ENCODE results near the gene PCCA. TPM values are rescaled to one million over a fixed set of nuclear protein-coding genes. Genes with fewer than 3 reads are reported as not detected.

PCCA gene
- total and polyA plus RNA-seq, 4 experiments from 2014 or later = 4.4 to 9.7 (median 7.4) TPM

DNA sequence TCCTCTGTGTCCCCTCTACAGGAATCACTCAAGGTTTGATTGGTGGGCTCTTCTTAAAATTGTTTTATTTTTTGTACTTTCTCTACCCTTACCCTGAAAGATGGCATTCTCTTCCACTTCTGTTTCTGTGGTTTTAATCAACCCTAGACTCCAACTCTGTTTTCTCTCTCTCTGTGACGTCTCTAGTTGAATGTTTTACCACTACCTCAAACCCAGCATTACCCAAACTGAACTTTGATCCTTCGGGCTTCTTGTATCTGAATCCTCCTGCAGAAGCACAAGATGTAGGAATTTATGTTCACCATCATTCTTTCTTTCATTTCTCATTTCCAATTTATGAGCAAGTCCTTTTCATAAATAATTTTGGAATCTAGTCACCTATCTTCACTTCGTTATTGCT is 39.9 kb downstream of the PCCA start:
- intact Hi-C loops (cut with micrococcal nuclease) = loop anchor here (10.0 kb wide), 1 partner anchor 736 kb away; no protein-coding TSS in a partner anchor
- Mint-ChIP-seq H3K4me1 (peaks cover 5 to 11% (median 8%) of the 10 kb centered on the region in 4 donors), H3K27me3 (no peaks in the 10 kb centered on the region), H3K27ac (no peak overlapping the region), H3K4me3 (no peak overlapping the region), H3K9me3 (no peaks in the 10 kb centered on the region), H3K36me3 (peaks cover 2 to 11% of the 10 kb centered on the region in 2 donors)
- Histone ChIP-seq H3K27me3 (ENCODE audit: insufficient read depth, low read length) (no peaks in the 10 kb centered on the region), H3K27ac (ENCODE audit: low read depth, low read length) (no peak overlapping the region), H3K4me3 (ENCODE audit: low read length in 2 of 2) (no peak overlapping the region), H3K36me3 (ENCODE audit: insufficient read depth, low read length) (no peaks in the 10 kb centered on the region), H3K4me1 (ENCODE audit: insufficient read depth, low read length) (no peaks in the 10 kb centered on the region), H3K9me3 (ENCODE audit: control insufficient read depth in 1 of 2, low read length in 2 of 2) (no peaks in the 10 kb centered on the region)
- ChIA-PET POLR2A (ENCODE audit: partially characterized antibody) (no interaction called here), CTCF (ENCODE audit: partially characterized antibody) (no interaction called here)
- DNase-seq = no peak

DNA sequence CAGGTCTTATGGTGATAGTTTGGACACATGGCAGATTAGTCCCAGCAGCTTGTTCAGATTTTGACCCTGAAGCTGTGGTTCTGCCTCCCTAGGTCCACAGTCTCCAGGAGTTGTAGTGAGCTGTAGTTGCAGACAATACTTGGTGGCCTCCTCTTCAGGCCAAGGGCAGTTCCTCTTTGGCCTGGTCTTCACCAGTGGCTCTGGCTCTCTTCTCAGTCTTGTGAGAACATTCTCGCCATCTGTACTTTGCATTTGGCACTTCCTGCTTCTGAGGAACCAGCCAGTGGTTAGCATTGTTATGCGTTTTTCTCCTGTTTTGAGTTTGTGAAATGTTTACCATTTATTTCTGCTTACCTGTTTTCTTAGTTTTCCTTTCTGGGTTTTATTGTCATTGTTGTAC is 40.7 kb downstream of the PCCA start:
- H3K9me3 ChIP-seq (ENCODE audit: control insufficient read depth in 1 of 2, low read length in 2 of 2) = no peaks in the 10 kb centered on the region
- H3K4me1 Mint-ChIP-seq = peaks cover 7 to 11% (median 8%) of the 10 kb centered on the region in 4 donors
- ChIA-PET CTCF (ENCODE audit: partially characterized antibody) (no interaction called here), POLR2A (ENCODE audit: partially characterized antibody) (no interaction called here)
- intact Hi-C loops (cut with micrococcal nuclease) = loop anchor here (10.0 kb wide), 1 partner anchor 735 kb away; no protein-coding TSS in a partner anchor
- no peaks in the 10 kb centered on the region for H3K36me3 ChIP-seq (ENCODE audit: insufficient read depth, low read length)
- H3K27ac Mint-ChIP-seq = peak overlapping the region in 3 of 7 donors; percentile 1 to 64 (median 12)
- no peaks in the 10 kb centered on the region for H3K9me3 Mint-ChIP-seq
- DNase-seq = no peak
- no peak overlapping the region for H3K27ac ChIP-seq (ENCODE audit: low read depth, low read length)
- H3K27me3 Mint-ChIP-seq = no peaks in the 10 kb centered on the region
- H3K4me3 Mint-ChIP-seq = no peak overlapping the region
- H3K27me3 ChIP-seq (ENCODE audit: insufficient read depth, low read length) = no peaks in the 10 kb centered on the region
- peaks cover 3 to 19% of the 10 kb centered on the region in 2 donors for H3K36me3 Mint-ChIP-seq
- H3K4me1 ChIP-seq (ENCODE audit: insufficient read depth, low read length) = no peaks in the 10 kb centered on the region
- H3K4me3 ChIP-seq (ENCODE audit: low read length in 2 of 2) = no peak overlapping the region

DNA sequence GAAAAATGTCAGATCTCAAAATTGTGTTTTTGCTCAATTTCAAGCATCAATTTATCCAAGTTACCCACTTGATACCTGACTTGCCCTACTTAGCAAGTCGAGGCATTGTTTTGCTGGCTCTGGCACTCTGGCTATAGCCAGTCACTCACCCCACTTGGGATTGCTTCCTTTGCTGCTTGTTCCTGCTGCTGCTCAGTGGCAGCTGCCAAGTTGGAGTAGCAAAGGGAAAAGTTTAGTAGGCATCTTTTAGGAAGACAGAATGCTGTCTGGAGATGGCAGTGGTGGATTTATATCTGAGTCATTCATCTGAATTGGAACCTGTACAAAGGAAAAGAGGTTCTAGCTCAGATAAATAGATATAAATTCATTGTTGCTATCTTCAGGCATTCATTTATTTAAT is 41.2 kb downstream of the PCCA start:
- H3K9me3 Mint-ChIP-seq = no peaks in the 10 kb centered on the region
- POLR2A ChIA-PET (ENCODE audit: partially characterized antibody) = no interaction called here

DNA sequence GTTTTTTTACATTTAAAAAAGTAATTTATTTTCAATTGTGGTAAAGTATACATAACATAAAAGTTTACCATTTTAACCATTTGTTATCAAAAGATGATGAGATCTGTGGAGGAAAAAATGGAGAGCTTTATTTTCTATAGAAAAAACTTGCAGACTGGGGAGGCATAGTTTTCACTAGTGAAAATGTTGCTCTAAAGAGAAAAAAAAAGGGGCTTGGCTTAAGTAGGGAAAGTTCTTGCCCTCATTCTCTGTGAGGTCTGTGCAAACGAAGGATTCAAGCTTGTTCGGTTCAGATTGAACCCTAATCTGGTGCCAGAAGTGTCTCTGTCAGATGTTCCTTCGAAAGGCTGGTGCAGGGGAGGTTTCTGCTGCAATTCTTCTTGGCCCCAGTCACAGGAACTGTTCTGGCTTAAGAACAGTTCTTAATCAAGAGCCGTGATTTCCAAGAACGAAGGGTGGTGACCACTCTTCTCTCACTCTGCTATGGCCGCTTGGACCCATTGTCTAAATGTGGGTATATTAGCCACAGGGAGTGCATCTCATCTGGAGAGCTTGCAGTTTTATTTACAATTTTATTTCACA is 42.1 kb downstream of the PCCA start:
- H3K9me3 ChIP-seq (ENCODE audit: control insufficient read depth in 1 of 2, low read length in 2 of 2) = no peaks in the 10 kb centered on the region
- no peaks in the 10 kb centered on the region for H3K27me3 Mint-ChIP-seq
- intact Hi-C loops (cut with micrococcal nuclease) = no loop called here
- H3K9me3 Mint-ChIP-seq = peaks cover 0 to 2% (median 0%) of the 10 kb centered on the region in 8 donors
- peaks cover 7 to 11% (median 8%) of the 10 kb centered on the region in 4 donors for H3K4me1 Mint-ChIP-seq
- no peaks in the 10 kb centered on the region for H3K36me3 ChIP-seq (ENCODE audit: insufficient read depth, low read length)
- ChIA-PET CTCF (ENCODE audit: partially characterized antibody) (no interaction called here), POLR2A (ENCODE audit: partially characterized antibody) (interaction anchor here (0.6 kb wide), 1 partner anchor 826 kb away, joined by 3 read pairs; no protein-coding TSS in a partner anchor)
- no peak for DNase-seq
- H3K4me3 ChIP-seq (ENCODE audit: low read length in 2 of 2) = no peak overlapping the region
- H3K27ac ChIP-seq (ENCODE audit: low read depth, low read length) = no peak overlapping the region
- H3K27me3 ChIP-seq (ENCODE audit: insufficient read depth, low read length) = no peaks in the 10 kb centered on the region
- no peak overlapping the region for H3K4me3 Mint-ChIP-seq
- H3K4me1 ChIP-seq (ENCODE audit: insufficient read depth, low read length) = no peaks in the 10 kb centered on the region
- H3K27ac Mint-ChIP-seq = no peak overlapping the region
- H3K36me3 Mint-ChIP-seq = peaks cover 3 to 19% of the 10 kb centered on the region in 2 donors

More for the DNA sequence above, 41.2 kb downstream of the PCCA start:
- H3K4me3 Mint-ChIP-seq = no peak overlapping the region
- H3K27me3 ChIP-seq (ENCODE audit: insufficient read depth, low read length) = no peaks in the 10 kb centered on the region
- H3K36me3 ChIP-seq (ENCODE audit: insufficient read depth, low read length) = no peaks in the 10 kb centered on the region
- no peak overlapping the region for H3K4me3 ChIP-seq (ENCODE audit: low read length in 2 of 2)
- H3K4me1 ChIP-seq (ENCODE audit: insufficient read depth, low read length) = no peaks in the 10 kb centered on the region
- CTCF ChIA-PET (ENCODE audit: partially characterized antibody) = no interaction called here
- no peak for DNase-seq
- peak overlapping the region in 1 of 7 donors; percentile 1 for H3K27ac Mint-ChIP-seq
- H3K4me1 Mint-ChIP-seq = peaks cover 7 to 11% (median 8%) of the 10 kb centered on the region in 4 donors
- H3K27ac ChIP-seq (ENCODE audit: low read depth, low read length) = no peak overlapping the region
- intact Hi-C loops (cut with micrococcal nuclease) = no loop called here
- peaks cover 3 to 19% of the 10 kb centered on the region in 2 donors for H3K36me3 Mint-ChIP-seq
- no peaks in the 10 kb centered on the region for H3K9me3 ChIP-seq (ENCODE audit: control insufficient read depth in 1 of 2, low read length in 2 of 2)
- H3K27me3 Mint-ChIP-seq = no peaks in the 10 kb centered on the region

DNA sequence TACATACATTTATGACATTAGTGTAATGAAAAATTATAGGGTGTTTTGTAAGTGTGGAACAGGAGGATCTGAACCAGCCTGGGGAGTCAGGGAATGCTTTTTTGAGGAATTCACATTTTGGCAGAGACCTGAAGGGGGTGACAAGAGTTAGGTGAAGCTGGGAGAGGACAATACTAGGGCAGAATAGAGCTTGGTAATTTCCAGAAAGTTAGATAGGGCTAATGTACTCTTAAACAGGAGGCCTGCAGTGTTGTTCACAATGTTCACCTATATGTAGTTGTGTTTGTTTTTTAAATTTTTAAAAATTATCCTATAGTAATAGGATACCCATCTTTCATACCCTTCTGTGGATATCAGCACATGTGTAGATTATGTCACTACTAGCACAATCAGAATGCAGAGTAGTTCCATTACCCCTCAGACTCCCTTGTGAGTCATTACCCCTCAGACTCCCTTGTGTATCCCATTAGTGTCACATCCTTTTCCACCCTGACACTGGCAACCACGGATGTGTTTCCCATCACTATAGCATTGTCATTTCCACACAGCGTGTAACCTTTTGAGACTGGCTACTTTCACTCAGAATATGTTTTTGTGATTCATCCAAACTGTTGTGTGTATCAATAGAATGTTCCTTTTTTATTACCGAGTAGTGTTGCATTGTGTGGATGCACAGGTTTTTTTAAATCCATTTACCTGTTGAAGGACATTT is 43.1 kb downstream of the PCCA start:
- Mint-ChIP-seq H3K9me3 (peaks cover 0 to 2% (median 0%) of the 10 kb centered on the region in 8 donors), H3K4me1 (peaks cover 7 to 11% (median 8%) of the 10 kb centered on the region in 4 donors), H3K4me3 (no peak overlapping the region), H3K27me3 (no peaks in the 10 kb centered on the region), H3K36me3 (peaks cover 3 to 22% of the 10 kb centered on the region in 2 donors), H3K27ac (no peak overlapping the region)
- POLR2A ChIA-PET (ENCODE audit: partially characterized antibody) = no interaction called here
- Histone ChIP-seq H3K4me1 (ENCODE audit: insufficient read depth, low read length) (no peaks in the 10 kb centered on the region), H3K4me3 (ENCODE audit: low read length in 2 of 2) (no peak overlapping the region), H3K9me3 (ENCODE audit: control insufficient read depth in 1 of 2, low read length in 2 of 2) (no peaks in the 10 kb centered on the region), H3K27me3 (ENCODE audit: insufficient read depth, low read length) (no peaks in the 10 kb centered on the region), H3K27ac (ENCODE audit: low read depth, low read length) (no peak overlapping the region), H3K36me3 (ENCODE audit: insufficient read depth, low read length) (no peaks in the 10 kb centered on the region)
- intact Hi-C loops (cut with micrococcal nuclease) = no loop called here
- CTCF ChIA-PET (ENCODE audit: partially characterized antibody) = no interaction called here
- DNase-seq = no peak

DNA sequence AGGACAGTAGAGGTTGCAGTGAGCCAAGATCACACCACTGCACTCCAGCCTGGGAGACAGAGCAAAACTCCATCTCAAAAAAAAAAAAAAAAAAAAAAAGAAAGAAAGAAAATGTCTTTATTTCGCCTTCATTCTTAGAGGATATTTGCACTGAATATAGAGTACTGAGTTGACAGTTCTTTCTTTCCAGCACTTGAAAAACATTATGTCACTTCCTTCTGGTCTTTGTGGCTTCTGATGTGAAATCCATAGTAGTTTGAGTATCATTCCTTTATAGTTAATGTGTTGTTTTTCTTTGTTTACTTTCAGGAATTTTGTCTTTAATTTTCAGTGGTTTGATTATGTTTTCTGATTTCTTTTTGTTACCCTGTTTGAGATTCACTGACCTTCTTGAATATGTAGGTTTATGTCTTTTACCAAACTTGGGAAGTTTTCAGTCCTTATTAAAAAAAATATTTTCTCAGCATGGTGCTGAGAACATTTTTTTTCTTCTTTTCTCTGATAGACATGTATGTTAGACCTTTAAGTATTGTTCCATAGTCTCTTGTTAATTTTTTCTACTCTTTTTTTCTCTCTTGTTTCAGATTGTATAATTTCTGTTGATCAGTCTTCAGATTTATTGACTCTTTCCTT is 50.1 kb downstream of the PCCA start:
- no peak overlapping the region for H3K4me3 Mint-ChIP-seq
- intact Hi-C loops (cut with micrococcal nuclease) = no loop called here
- peaks cover 0 to 1% of the 10 kb centered on the region in 2 donors for H3K27me3 Mint-ChIP-seq
- no peak overlapping the region for H3K4me3 ChIP-seq (ENCODE audit: low read length in 2 of 2)
- no peaks in the 10 kb centered on the region for H3K27me3 ChIP-seq (ENCODE audit: insufficient read depth, low read length)
- H3K36me3 Mint-ChIP-seq = peaks cover 11 to 35% of the 10 kb centered on the region in 2 donors
- peaks cover 3 to 7% (median 4%) of the 10 kb centered on the region in 4 donors for H3K4me1 Mint-ChIP-seq
- ChIA-PET POLR2A (ENCODE audit: partially characterized antibody) (no interaction called here), CTCF (ENCODE audit: partially characterized antibody) (interaction anchor here (0.7 kb wide), 1 partner anchor 64 kb away, joined by 4 read pairs; no protein-coding TSS in a partner anchor)
- H3K4me1 ChIP-seq (ENCODE audit: insufficient read depth, low read length) = no peaks in the 10 kb centered on the region
- no peaks in the 10 kb centered on the region for H3K9me3 ChIP-seq (ENCODE audit: control insufficient read depth in 1 of 2, low read length in 2 of 2)
- H3K9me3 Mint-ChIP-seq = peaks cover 0 to 8% (median 3%) of the 10 kb centered on the region in 8 donors
- no peak overlapping the region for H3K27ac Mint-ChIP-seq
- H3K27ac ChIP-seq (ENCODE audit: low read depth, low read length) = no peak overlapping the region
- H3K36me3 ChIP-seq (ENCODE audit: insufficient read depth, low read length) = no peaks in the 10 kb centered on the region
- DNase-seq = no peak

DNA sequence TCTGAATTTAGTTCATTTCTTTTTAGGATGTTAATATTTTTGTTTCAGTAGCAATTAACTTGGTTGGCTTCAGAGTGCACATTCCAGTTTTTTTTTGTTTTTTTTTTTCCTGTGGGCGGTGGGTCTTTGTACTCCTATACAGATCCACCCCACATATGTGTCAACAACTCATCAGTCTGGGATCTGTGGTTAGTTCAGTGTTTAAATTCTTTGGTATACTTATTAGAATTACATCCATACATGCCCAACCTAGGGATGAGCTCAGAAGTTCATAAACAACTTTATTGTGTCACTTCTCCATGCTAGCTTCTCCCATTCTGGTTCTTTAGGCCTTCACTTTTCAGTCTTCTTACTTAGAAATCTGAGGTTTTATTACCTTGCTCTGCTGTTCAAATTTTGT is 50.9 kb downstream of the PCCA start:
- no peaks in the 10 kb centered on the region for H3K4me1 ChIP-seq (ENCODE audit: insufficient read depth, low read length)
- H3K4me3 Mint-ChIP-seq = no peak overlapping the region
- no peak overlapping the region for H3K4me3 ChIP-seq (ENCODE audit: low read length in 2 of 2)
- no peaks in the 10 kb centered on the region for H3K9me3 ChIP-seq (ENCODE audit: control insufficient read depth in 1 of 2, low read length in 2 of 2)
- H3K27me3 Mint-ChIP-seq = peaks cover 0 to 1% of the 10 kb centered on the region in 2 donors
- intact Hi-C loops (cut with micrococcal nuclease) = no loop called here
- no peak for DNase-seq
- no peaks in the 10 kb centered on the region for H3K36me3 ChIP-seq (ENCODE audit: insufficient read depth, low read length)
- peaks cover 0 to 12% (median 3%) of the 10 kb centered on the region in 8 donors for H3K9me3 Mint-ChIP-seq
- H3K27ac Mint-ChIP-seq = no peak overlapping the region
- no peaks in the 10 kb centered on the region for H3K27me3 ChIP-seq (ENCODE audit: insufficient read depth, low read length)
- POLR2A ChIA-PET (ENCODE audit: partially characterized antibody) = no interaction called here
- peaks cover 13 to 32% of the 10 kb centered on the region in 2 donors for H3K36me3 Mint-ChIP-seq
- CTCF ChIA-PET (ENCODE audit: partially characterized antibody) = interaction anchor here (0.5 kb wide), 1 partner anchor 29 kb away, joined by 3 read pairs; no protein-coding TSS in a partner anchor
- H3K4me1 Mint-ChIP-seq = peaks cover 3 to 5% (median 4%) of the 10 kb centered on the region in 4 donors
- H3K27ac ChIP-seq (ENCODE audit: low read depth, low read length) = no peak overlapping the region
